Ectodermal cell (in vitro differentiated cells): ENCODE data around the gene ZNF593.
A peak's percentile ranks its signal among the peaks of the same experiment; 100 is the strongest.

Experiments used
- H3K27ac ChIP-seq: 2 replicates; pipeline ENCODE4 v1.7.0; 2013; ENCODE audit warnings: mild to moderate bottlenecking, low read depth, low read length; ENCODE audit not compliant: insufficient read depth, poor library complexity, severe bottlenecking
- H3K27me3 ChIP-seq: 2 replicates; pipeline ENCODE4 v1.7.0; 2013; ENCODE audit warnings: mild to moderate bottlenecking, low read length; ENCODE audit not compliant: insufficient read depth, control insufficient read depth, poor library complexity, severe bottlenecking
- H3K36me3 ChIP-seq: one replicate; pipeline ENCODE4 v1.7.0; 2013; ENCODE audit warnings: low read length; ENCODE audit not compliant: control insufficient read depth, insufficient read depth
- H3K4me1 ChIP-seq: one replicate; pipeline ENCODE4 v1.7.0; 2013; ENCODE audit warnings: low read length; ENCODE audit not compliant: control insufficient read depth, insufficient read depth
- H3K4me3 ChIP-seq: 2 replicates; pipeline ENCODE4 v1.7.0; 2013; ENCODE audit warnings: low read depth, low read length, control low read depth; ENCODE audit not compliant: insufficient read depth
- H3K9me3 ChIP-seq: 2 replicates; pipeline ENCODE4 v1.7.0; 2013; ENCODE audit warnings: mild to moderate bottlenecking, low read length, moderate library complexity; ENCODE audit not compliant: control insufficient read depth
- WGBS, 2 experiments: methylation state at CpG; one replicate each; pipeline ENCODE4 v1.1.7; 2013; ENCODE audit warnings: missing lambda C conversion rate in 2 of 2; 5-methylcytosine and 5-hydroxymethylcytosine counted together

Gene ZNF593

GRCh38 chr1:26153966-26154532 is 15.7 kb upstream of the ZNF593 start:
- WGBS, 2 experiments: 46 to 49% methylated on average over 5 of the region's 5 CpGs
- H3K36me3 ChIP-seq: no peaks in the 10 kb centered on the region
- H3K4me3 ChIP-seq: no peak overlapping the region
- peaks cover 35% of the 10 kb centered on the region for H3K4me1 ChIP-seq
- H3K27ac ChIP-seq: no peak overlapping the region
- H3K9me3 ChIP-seq: no peaks in the 10 kb centered on the region
- H3K27me3 ChIP-seq: peaks cover 59% of the 10 kb centered on the region

GRCh38 chr1:26154750-26155149 is 15.0 kb upstream of the ZNF593 start:
- peaks cover 42% of the 10 kb centered on the region for H3K4me1 ChIP-seq
- H3K27me3 ChIP-seq: peaks cover 61% of the 10 kb centered on the region
- 3 to 5% methylated on average over 9 of the region's 9 CpGs for WGBS, 2 experiments
- H3K36me3 ChIP-seq: no peaks in the 10 kb centered on the region
- H3K27ac ChIP-seq: no peak overlapping the region
- no peaks in the 10 kb centered on the region for H3K9me3 ChIP-seq
- no peak overlapping the region for H3K4me3 ChIP-seq

GRCh38 chr1:26155370-26156284 is 14.1 kb upstream of the ZNF593 start:
- peaks cover 61% of the 10 kb centered on the region for H3K27me3 ChIP-seq
- peaks cover 43% of the 10 kb centered on the region for H3K4me1 ChIP-seq
- 8 to 12% methylated on average over 21 of the region's 21 CpGs for WGBS, 2 experiments

GRCh38 chr1:26156285-26157038 is 13.2 kb upstream of the ZNF593 start:
- H3K4me3 ChIP-seq: no peak overlapping the region
- H3K9me3 ChIP-seq: no peaks in the 10 kb centered on the region
- 6 to 7% methylated on average over 12 of the region's 12 CpGs for WGBS, 2 experiments
- no peaks in the 10 kb centered on the region for H3K36me3 ChIP-seq
- H3K27ac ChIP-seq: no peak overlapping the region
- peaks cover 68% of the 10 kb centered on the region for H3K27me3 ChIP-seq
- H3K4me1 ChIP-seq: peaks cover 51% of the 10 kb centered on the region

More at GRCh38 chr1:26155370-26156284, 14.1 kb upstream of the ZNF593 start:
- Histone ChIP-seq H3K4me3 (peak overlapping the region; percentile 12), H3K36me3 (no peaks in the 10 kb centered on the region), H3K9me3 (no peaks in the 10 kb centered on the region), H3K27ac (no peak overlapping the region)

GRCh38 chr1:26158271-26158907 is 11.3 kb upstream of the ZNF593 start:
- Histone ChIP-seq H3K4me3 (no peak overlapping the region), H3K36me3 (no peaks in the 10 kb centered on the region), H3K4me1 (peaks cover 51% of the 10 kb centered on the region), H3K27ac (no peak overlapping the region), H3K9me3 (no peaks in the 10 kb centered on the region), H3K27me3 (peaks cover 76% of the 10 kb centered on the region)
- 70 to 71% methylated on average over 5 of the region's 5 CpGs for WGBS, 2 experiments

- peaks cover 81% of the 10 kb centered on the region for H3K27me3 ChIP-seq
- H3K4me1 ChIP-seq: peaks cover 51% of the 10 kb centered on the region
- H3K9me3 ChIP-seq: no peaks in the 10 kb centered on the region
- no peak within 1 kb of the TSS for H3K27ac ChIP-seq
- no peaks in the 10 kb centered on the region for H3K36me3 ChIP-seq
- no peak within 1 kb of the TSS for H3K4me3 ChIP-seq
- WGBS, 2 experiments: 29 to 31% methylated on average over 6 of the region's 6 CpGs
Measured at GRCh38 chr1:26158908-26159742, 10.6 kb upstream of the ZNF593 start, which contains the start of gene FAM110D. Gene FAM110D, plus strand, starts transcription at chr1:26159079. Its CDS starts 2,213 bp downstream, at chr1:26161292.

GRCh38 chr1:26159743-26160039 is 10.0 kb upstream of the ZNF593 start:
- Histone ChIP-seq H3K9me3 (no peaks in the 10 kb centered on the region), H3K36me3 (no peaks in the 10 kb centered on the region), H3K4me3 (no peak overlapping the region), H3K27ac (no peak overlapping the region), H3K27me3 (peaks cover 85% of the 10 kb centered on the region), H3K4me1 (peaks cover 53% of the 10 kb centered on the region)
- WGBS, 2 experiments: 65 to 66% methylated on average over 4 of the region's 4 CpGs

- H3K4me3 ChIP-seq: peak overlapping the region; percentile 44
- peaks cover 56% of the 10 kb centered on the region for H3K4me1 ChIP-seq
- H3K36me3 ChIP-seq: no peaks in the 10 kb centered on the region
- 27 to 29% methylated on average over 18 of the region's 18 CpGs for WGBS, 2 experiments
- no peaks in the 10 kb centered on the region for H3K9me3 ChIP-seq
- no peak overlapping the region for H3K27ac ChIP-seq
- H3K27me3 ChIP-seq: peaks cover 88% of the 10 kb centered on the region
Measured at GRCh38 chr1:26160527-26161414, 8.9 kb upstream of the ZNF593 start.
